Lower leg skin (tissue), 4 donors: Measurements from ENCODE around the gene C10orf53. TPM values are rescaled to one million over a fixed set of nuclear protein-coding genes. Genes with fewer than 3 reads are reported as not detected.

Experiments used
- DNase-seq, 2 donors: peaks; one replicate each; pipeline ENCODE4 v3.0.0-alpha.2; 2019; ENCODE audit warnings: low spot score in 2 of 2
- H3K4me3 ChIP-seq: fragments of 200-600 bp; sonication (generic); 2 replicates; pipeline ENCODE4 v1.5.1; 2017; ENCODE audit warnings: mild to moderate bottlenecking, low read depth; ENCODE audit not compliant: poor library complexity, severe bottlenecking
- POLR2A ChIP-seq, 2 donors: fragments of 450-650 bp; IDR thresholded peaks; one replicate each; pipeline ENCODE4 v1.6.1; 2016 to 2017; ENCODE audit warnings: antibody characterized with exemption in 2 of 2, mild to moderate bottlenecking in 1 of 2, moderate library complexity in 1 of 2
- WGBS, 2 donors: methylation state at CpG; one replicate each; pipeline ENCODE4 v1.1.5; 2018; 5-methylcytosine and 5-hydroxymethylcytosine counted together
- intact Hi-C: fragments of 100-400 bp; cut with DNase I; formaldehyde crosslinking; loops from one replicate; pipeline ENCODE4 v1.15.0; 2023; ENCODE audit warnings: low total_unique reads
- total RNA-seq, 4 donors: library from RNA; depleted of rRNA; stranded (reverse); fragments of >200 nt; gene quantifications; one replicate each; pipeline ENCODE4 v1.1.0, GENCODE V29; 2016
- TF ChIP-seq, protein P1 (sequence below), 3 donors: fragments of 450-650 bp; IDR thresholded peaks; one replicate each; pipeline ENCODE4 v1.5.1; 2016; ENCODE audit warnings: antibody characterized with exemption in 3 of 3, mild to moderate bottlenecking in 3 of 3, moderate library complexity in 2 of 3

C10orf53 gene
- total RNA-seq, 4 donors from 2014 or later, result not detected

DNA sequence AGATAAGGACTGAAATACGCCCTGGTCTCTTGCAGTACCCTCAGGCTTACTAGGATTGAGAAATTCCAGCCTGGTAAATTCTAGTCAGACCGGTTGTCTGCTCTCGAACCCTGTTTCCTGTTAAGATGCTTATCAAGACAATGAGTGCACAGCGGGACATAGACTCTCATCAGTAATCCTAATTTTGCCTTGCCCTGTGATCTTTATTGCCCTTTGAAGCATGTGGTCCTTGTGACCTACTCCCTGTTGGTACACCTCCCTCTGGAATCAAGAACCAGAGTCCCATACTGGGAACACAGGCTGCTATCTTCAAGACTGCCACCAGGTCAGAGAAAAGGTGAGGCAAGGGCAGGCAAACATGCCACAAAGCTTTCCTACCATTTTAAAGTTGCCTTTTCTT lies 7.2 kb downstream of the C10orf53 start:
- no peak for DNase-seq
- no peak overlapping the region for H3K4me3 ChIP-seq
- intact Hi-C loops, result no loop called here
- 43 to 69% methylated on average over 4 of the region's 4 CpGs for WGBS, 2 donors
- TF ChIP-seq, protein P1, sequence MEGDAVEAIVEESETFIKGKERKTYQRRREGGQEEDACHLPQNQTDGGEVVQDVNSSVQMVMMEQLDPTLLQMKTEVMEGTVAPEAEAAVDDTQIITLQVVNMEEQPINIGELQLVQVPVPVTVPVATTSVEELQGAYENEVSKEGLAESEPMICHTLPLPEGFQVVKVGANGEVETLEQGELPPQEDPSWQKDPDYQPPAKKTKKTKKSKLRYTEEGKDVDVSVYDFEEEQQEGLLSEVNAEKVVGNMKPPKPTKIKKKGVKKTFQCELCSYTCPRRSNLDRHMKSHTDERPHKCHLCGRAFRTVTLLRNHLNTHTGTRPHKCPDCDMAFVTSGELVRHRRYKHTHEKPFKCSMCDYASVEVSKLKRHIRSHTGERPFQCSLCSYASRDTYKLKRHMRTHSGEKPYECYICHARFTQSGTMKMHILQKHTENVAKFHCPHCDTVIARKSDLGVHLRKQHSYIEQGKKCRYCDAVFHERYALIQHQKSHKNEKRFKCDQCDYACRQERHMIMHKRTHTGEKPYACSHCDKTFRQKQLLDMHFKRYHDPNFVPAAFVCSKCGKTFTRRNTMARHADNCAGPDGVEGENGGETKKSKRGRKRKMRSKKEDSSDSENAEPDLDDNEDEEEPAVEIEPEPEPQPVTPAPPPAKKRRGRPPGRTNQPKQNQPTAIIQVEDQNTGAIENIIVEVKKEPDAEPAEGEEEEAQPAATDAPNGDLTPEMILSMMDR (IDR thresholded peaks at IDR 0.05), result no peak
- no peak for TF ChIP-seq POLR2A (IDR thresholded peaks at IDR 0.05)

DNA sequence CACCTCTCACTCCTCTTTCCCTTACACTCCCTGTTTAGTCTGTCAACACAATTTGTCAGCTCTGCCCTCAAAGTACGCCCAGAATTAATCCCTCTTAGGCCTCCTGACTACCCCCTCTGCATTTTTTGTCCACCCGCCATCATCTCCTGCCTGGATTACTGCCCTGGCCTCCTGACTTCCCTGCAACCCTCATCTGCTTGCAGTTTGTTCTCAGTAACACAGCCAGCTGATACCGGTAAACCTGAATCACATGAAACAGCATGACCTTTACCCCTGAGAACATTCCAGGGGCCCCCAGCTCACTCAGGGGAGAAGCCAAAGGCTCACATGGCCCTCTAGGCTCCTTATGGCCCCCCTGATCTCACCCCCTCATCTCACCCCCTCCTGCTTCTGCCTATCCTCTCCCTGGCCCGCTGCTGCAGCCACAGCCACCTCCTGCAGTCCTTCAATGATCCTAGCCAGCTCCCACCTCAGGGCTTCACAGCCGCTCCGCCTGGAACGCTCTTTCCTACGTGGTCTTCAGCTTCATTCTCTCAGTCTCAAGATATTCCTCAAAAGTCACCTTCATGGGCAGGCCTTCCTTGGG lies 8.9 kb downstream of the C10orf53 start:
- 13 to 27% methylated on average over 8 of the region's 8 CpGs for WGBS, 2 donors
- intact Hi-C loops, result no loop called here
- H3K4me3 ChIP-seq, result no peak overlapping the region
- no peak for DNase-seq
- TF ChIP-seq POLR2A (IDR thresholded peaks at IDR 0.05), result no peak
- TF ChIP-seq, protein P1 (IDR thresholded peaks at IDR 0.05), result no peak

DNA sequence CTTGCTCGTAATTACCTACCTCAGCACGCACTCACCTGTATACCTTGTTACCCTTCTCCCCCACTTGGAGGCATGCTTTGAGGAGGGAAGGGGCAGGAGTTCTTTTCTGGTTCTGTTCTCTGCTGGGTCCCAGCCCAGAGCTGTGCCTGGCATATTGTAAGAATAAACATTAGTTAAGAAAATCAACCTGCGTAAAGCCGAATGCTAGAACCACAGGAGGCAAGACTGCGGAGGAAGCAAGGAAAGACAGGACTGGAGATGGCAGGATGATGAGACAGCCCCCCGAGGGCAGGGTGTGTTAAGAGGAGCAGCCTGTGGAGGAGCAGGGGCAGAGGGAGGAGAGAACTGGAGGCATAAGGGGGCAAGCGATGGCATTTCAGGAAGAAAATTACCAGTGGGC lies 9.5 kb downstream of the C10orf53 start:
- TF ChIP-seq, protein P1 (IDR thresholded peaks at IDR 0.05), result no peak
- no peak for TF ChIP-seq POLR2A (IDR thresholded peaks at IDR 0.05)
- H3K4me3 ChIP-seq, result no peak overlapping the region
- WGBS, 2 donors, result 23 to 32% methylated on average over 7 of the region's 7 CpGs
- no peak for DNase-seq
- intact Hi-C loops, result no loop called here

DNA sequence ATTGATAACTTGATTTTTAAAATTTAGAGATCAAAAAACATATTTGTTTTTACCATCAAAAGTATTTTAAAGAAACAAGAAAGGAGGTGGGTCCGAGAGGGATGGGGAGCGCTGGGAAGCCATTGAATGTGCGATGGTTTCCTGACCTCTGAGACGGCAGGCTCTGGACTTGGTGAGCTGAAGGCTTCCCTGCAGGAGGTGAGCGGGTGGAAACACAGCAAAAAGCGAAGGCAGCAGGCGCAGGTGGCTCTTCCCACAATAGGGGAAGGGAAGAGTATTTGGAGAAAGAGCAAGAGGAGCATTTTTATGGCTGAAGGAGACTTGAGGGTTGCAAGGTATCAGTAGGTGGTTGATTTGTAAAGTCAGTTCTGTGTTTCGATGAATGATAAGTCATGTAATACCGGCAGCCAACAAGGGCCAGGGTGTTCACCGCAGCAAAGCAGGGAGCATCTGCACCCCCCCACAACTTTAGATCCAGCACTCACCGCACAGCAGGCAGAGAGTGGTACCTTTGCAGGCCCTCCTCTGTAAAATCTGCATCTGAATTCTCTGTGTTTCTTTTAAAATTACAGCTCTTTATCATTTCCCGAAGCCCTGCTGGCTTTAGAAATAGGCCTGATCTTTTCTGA lies 10.5 kb downstream of the C10orf53 start:
- intact Hi-C loops, result no loop called here
- no peak overlapping the region for H3K4me3 ChIP-seq
- no peak for DNase-seq
- WGBS, 2 donors, result 33 to 38% methylated on average over 12 of the region's 12 CpGs
- no peak for TF ChIP-seq POLR2A (IDR thresholded peaks at IDR 0.05)
- TF ChIP-seq, protein P1 (IDR thresholded peaks at IDR 0.05), result no peak

DNA sequence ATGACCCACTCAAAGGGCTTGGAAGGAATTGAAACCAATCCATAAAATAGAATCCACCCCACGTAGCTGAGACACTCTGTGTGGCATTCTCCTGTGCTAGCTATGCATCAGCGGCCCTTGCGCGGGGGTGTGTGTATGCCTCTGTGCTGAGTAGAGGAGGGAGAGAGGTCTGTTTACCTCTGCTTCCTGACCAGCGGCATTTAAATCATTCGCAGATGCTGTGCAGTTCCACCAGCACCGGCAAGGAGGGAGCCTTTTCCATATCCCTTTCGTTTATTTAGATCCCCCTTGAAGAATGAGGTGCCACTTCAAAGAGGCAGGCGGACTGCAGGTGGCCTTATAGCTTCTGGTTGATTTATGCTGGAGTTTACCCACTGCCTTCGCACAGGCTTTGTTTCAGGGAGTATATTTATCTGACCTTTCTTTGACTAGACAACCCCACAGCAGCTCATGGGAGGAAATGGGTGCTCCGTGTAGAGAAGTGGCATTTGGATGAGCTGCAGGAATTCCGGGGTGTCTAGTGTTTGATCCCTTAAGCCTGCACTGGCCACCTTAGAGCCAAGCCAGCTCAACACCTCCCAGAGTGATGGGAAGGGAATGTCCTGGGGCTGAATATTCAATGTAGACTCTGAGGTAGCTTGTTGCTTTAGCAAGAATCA lies 11.4 kb downstream of the C10orf53 start:
- intact Hi-C loops, result no loop called here
- TF ChIP-seq POLR2A (IDR thresholded peaks at IDR 0.05), result no peak
- 9 to 26% methylated on average over 12 of the region's 12 CpGs for WGBS, 2 donors
- H3K4me3 ChIP-seq, result no peak overlapping the region
- DNase-seq, result no peak

DNA sequence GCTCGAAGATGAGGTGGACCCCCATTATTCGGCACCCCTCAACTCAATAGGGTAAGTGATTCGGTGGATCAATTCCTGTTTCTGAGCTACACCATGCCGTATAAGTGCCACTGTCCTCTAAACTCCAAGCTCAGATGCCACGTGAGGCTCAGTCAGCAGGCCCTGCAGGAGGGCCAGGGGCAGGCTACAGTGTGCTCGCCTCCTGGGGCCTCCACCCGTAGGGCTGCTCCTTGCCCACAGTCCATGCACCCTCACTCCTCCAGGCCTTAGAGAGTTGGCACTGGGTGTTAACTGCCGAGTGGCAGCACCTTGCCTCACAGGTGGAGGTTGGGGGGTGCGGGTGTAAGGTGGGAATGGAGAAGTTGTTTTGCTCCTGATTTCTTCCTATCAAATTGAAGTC lies 12.1 kb downstream of the C10orf53 start:
- WGBS, 2 donors, result 45 to 55% methylated on average over 9 of the region's 9 CpGs
- no peak overlapping the region for H3K4me3 ChIP-seq
- intact Hi-C loops, result no loop called here
- TF ChIP-seq, protein P1 (IDR thresholded peaks at IDR 0.05), result no peak
- TF ChIP-seq POLR2A (IDR thresholded peaks at IDR 0.05), result no peak
- DNase-seq, result no peak
